Measurements from ENCODE around the gene ARHGEF40.

ARHGEF40 gene

GRCh38 chr14:21069388-21070082 is 569 bp upstream of the ARHGEF40 start:
- Histone ChIP-seq H3K27me3 (ENCODE audit: control insufficient read depth, insufficient read depth, low read length) (peaks cover 16% of the 10 kb centered on the region), H3K27ac (ENCODE audit: low read length) (peak overlapping the region; percentile 89), H3K36me3 (ENCODE audit: control insufficient read depth, low read depth, low read length) (peaks cover 18% of the 10 kb centered on the region), H3K9me3 (ENCODE audit: control insufficient read depth, low read depth, low read length) (no peaks in the 10 kb centered on the region), H3K9ac (ENCODE audit: low read length) (peak overlapping the region; percentile 89), H3K4me1 (ENCODE audit: control insufficient read depth, low read depth, low read length) (peaks cover 16% of the 10 kb centered on the region), H3K4me3 (ENCODE audit: low read length) (peak overlapping the region; percentile 69)

GRCh38 chr14:21070610-21071224 is 613 bp downstream of the ARHGEF40 start:
- Histone ChIP-seq H3K36me3 (ENCODE audit: control insufficient read depth, low read depth, low read length) (peaks cover 30% of the 10 kb centered on the region), H3K9me3 (ENCODE audit: control insufficient read depth, low read depth, low read length) (no peaks in the 10 kb centered on the region), H3K4me1 (ENCODE audit: control insufficient read depth, low read depth, low read length) (peaks cover 16% of the 10 kb centered on the region), H3K4me3 (ENCODE audit: low read length) (peak overlapping the region; percentile 69), H3K27ac (ENCODE audit: low read length) (peak overlapping the region; percentile 19), H3K27me3 (ENCODE audit: control insufficient read depth, insufficient read depth, low read length) (peaks cover 16% of the 10 kb centered on the region), H3K9ac (ENCODE audit: low read length) (peak overlapping the region; percentile 89)

GRCh38 chr14:21071225-21072030 is 1.3 kb downstream of the ARHGEF40 start:
- H3K4me1 ChIP-seq (ENCODE audit: control insufficient read depth, low read depth, low read length), result peaks cover 16% of the 10 kb centered on the region
- H3K9me3 ChIP-seq (ENCODE audit: control insufficient read depth, low read depth, low read length), result no peaks in the 10 kb centered on the region
- peaks cover 37% of the 10 kb centered on the region for H3K36me3 ChIP-seq (ENCODE audit: control insufficient read depth, low read depth, low read length)
- peaks cover 16% of the 10 kb centered on the region for H3K27me3 ChIP-seq (ENCODE audit: control insufficient read depth, insufficient read depth, low read length)
- H3K4me3 ChIP-seq (ENCODE audit: low read length), result peak overlapping the region; percentile 69
- H3K9ac ChIP-seq (ENCODE audit: low read length), result peak overlapping the region; percentile 89
- H3K27ac ChIP-seq (ENCODE audit: low read length), result peak overlapping the region; percentile 19

- H3K27ac ChIP-seq (ENCODE audit: low read length), result peak overlapping the region; percentile 14
- H3K4me3 ChIP-seq (ENCODE audit: low read length), result peak overlapping the region; percentile 69
- peaks cover 15% of the 10 kb centered on the region for H3K27me3 ChIP-seq (ENCODE audit: control insufficient read depth, insufficient read depth, low read length)
- H3K9ac ChIP-seq (ENCODE audit: low read length), result peak overlapping the region; percentile 89
- peaks cover 43% of the 10 kb centered on the region for H3K36me3 ChIP-seq (ENCODE audit: control insufficient read depth, low read depth, low read length)
- H3K4me1 ChIP-seq (ENCODE audit: control insufficient read depth, low read depth, low read length), result peaks cover 16% of the 10 kb centered on the region
- H3K9me3 ChIP-seq (ENCODE audit: control insufficient read depth, low read depth, low read length), result no peaks in the 10 kb centered on the region
Observed at GRCh38 chr14:21072031-21072473, 1.9 kb downstream of the ARHGEF40 start.

GRCh38 chr14:21072781-21073339 is 2.8 kb downstream of the ARHGEF40 start:
- no peak overlapping the region for H3K27ac ChIP-seq (ENCODE audit: low read length)
- no peak overlapping the region for H3K4me3 ChIP-seq (ENCODE audit: low read length)

GRCh38 chr14:21073921-21074320 is 3.8 kb downstream of the ARHGEF40 start:
- Histone ChIP-seq H3K9me3 (ENCODE audit: control insufficient read depth, low read depth, low read length) (no peaks in the 10 kb centered on the region), H3K9ac (ENCODE audit: low read length) (no peak overlapping the region), H3K27ac (ENCODE audit: low read length) (no peak overlapping the region), H3K27me3 (ENCODE audit: control insufficient read depth, insufficient read depth, low read length) (no peaks in the 10 kb centered on the region), H3K4me1 (ENCODE audit: control insufficient read depth, low read depth, low read length) (peaks cover 9% of the 10 kb centered on the region), H3K4me3 (ENCODE audit: low read length) (no peak overlapping the region), H3K36me3 (ENCODE audit: control insufficient read depth, low read depth, low read length) (peaks cover 62% of the 10 kb centered on the region)

More at GRCh38 chr14:21072781-21073339, 2.8 kb downstream of the ARHGEF40 start:
- peaks cover 16% of the 10 kb centered on the region for H3K4me1 ChIP-seq (ENCODE audit: control insufficient read depth, low read depth, low read length)
- H3K36me3 ChIP-seq (ENCODE audit: control insufficient read depth, low read depth, low read length), result peaks cover 51% of the 10 kb centered on the region
- H3K9me3 ChIP-seq (ENCODE audit: control insufficient read depth, low read depth, low read length), result no peaks in the 10 kb centered on the region
- no peak overlapping the region for H3K9ac ChIP-seq (ENCODE audit: low read length)
- peaks cover 7% of the 10 kb centered on the region for H3K27me3 ChIP-seq (ENCODE audit: control insufficient read depth, insufficient read depth, low read length)

GRCh38 chr14:21074398-21075272 is 4.5 kb downstream of the ARHGEF40 start:
- peaks cover 69% of the 10 kb centered on the region for H3K36me3 ChIP-seq (ENCODE audit: control insufficient read depth, low read depth, low read length)
- no peak overlapping the region for H3K27ac ChIP-seq (ENCODE audit: low read length)
- H3K4me3 ChIP-seq (ENCODE audit: low read length), result no peak overlapping the region
- H3K4me1 ChIP-seq (ENCODE audit: control insufficient read depth, low read depth, low read length), result peaks cover 9% of the 10 kb centered on the region
- H3K27me3 ChIP-seq (ENCODE audit: control insufficient read depth, insufficient read depth, low read length), result no peaks in the 10 kb centered on the region
- no peaks in the 10 kb centered on the region for H3K9me3 ChIP-seq (ENCODE audit: control insufficient read depth, low read depth, low read length)
- no peak overlapping the region for H3K9ac ChIP-seq (ENCODE audit: low read length)

GRCh38 chr14:21075719-21076437 is 5.8 kb downstream of the ARHGEF40 start:
- Histone ChIP-seq H3K9ac (ENCODE audit: low read length) (no peak overlapping the region), H3K4me1 (ENCODE audit: control insufficient read depth, low read depth, low read length) (peaks cover 9% of the 10 kb centered on the region), H3K27me3 (ENCODE audit: control insufficient read depth, insufficient read depth, low read length) (no peaks in the 10 kb centered on the region), H3K36me3 (ENCODE audit: control insufficient read depth, low read depth, low read length) (peaks cover 81% of the 10 kb centered on the region), H3K4me3 (ENCODE audit: low read length) (no peak overlapping the region), H3K9me3 (ENCODE audit: control insufficient read depth, low read depth, low read length) (no peaks in the 10 kb centered on the region), H3K27ac (ENCODE audit: low read length) (no peak overlapping the region)

- Histone ChIP-seq H3K4me1 (ENCODE audit: control insufficient read depth, low read depth, low read length) (no peaks in the 10 kb centered on the region), H3K36me3 (ENCODE audit: control insufficient read depth, low read depth, low read length) (peaks cover 95% of the 10 kb centered on the region), H3K9ac (ENCODE audit: low read length) (no peak overlapping the region), H3K9me3 (ENCODE audit: control insufficient read depth, low read depth, low read length) (no peaks in the 10 kb centered on the region), H3K27me3 (ENCODE audit: control insufficient read depth, insufficient read depth, low read length) (no peaks in the 10 kb centered on the region), H3K27ac (ENCODE audit: low read length) (no peak overlapping the region), H3K4me3 (ENCODE audit: low read length) (no peak overlapping the region)
Observed at GRCh38 chr14:21077672-21078071, 7.6 kb downstream of the ARHGEF40 start.

- Histone ChIP-seq H3K27ac (ENCODE audit: low read length) (no peak overlapping the region), H3K4me1 (ENCODE audit: control insufficient read depth, low read depth, low read length) (no peaks in the 10 kb centered on the region), H3K36me3 (ENCODE audit: control insufficient read depth, low read depth, low read length) (peaks cover 93% of the 10 kb centered on the region), H3K9ac (ENCODE audit: low read length) (no peak overlapping the region), H3K27me3 (ENCODE audit: control insufficient read depth, insufficient read depth, low read length) (no peaks in the 10 kb centered on the region), H3K4me3 (ENCODE audit: low read length) (no peak overlapping the region), H3K9me3 (ENCODE audit: control insufficient read depth, low read depth, low read length) (no peaks in the 10 kb centered on the region)
Observed at GRCh38 chr14:21078287-21078686, 8.2 kb downstream of the ARHGEF40 start.

Data from iPS-18a (cell line).